ENCODE results near the gene MAGI3.
"Not testable (repeated sequence)": the region's sequence is repeated elsewhere in the genome, so short reads cannot be mapped to it uniquely, and the experiment has no call there.

The MAGI3 gene

DNA sequence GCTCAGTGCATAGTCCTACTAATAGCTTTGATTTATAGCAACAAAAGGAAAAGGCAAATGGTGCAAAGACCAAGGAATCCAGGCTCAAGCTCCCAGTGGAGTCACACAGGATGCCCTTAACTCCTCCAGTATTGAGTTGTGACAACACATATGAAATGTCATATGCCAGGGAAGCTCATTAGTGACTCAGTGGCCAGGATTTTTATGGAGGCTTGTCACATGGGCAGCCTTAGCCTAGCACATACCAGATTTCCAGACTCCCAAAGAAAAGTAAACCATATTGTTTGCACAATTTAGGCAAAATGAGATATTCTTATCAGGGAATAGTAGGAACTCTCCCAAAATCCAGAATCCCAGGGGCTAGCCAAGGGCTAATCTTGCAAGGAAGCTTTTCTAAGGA, 129.2 kb downstream of the MAGI3 start:
- no peak for DNase-seq

DNA sequence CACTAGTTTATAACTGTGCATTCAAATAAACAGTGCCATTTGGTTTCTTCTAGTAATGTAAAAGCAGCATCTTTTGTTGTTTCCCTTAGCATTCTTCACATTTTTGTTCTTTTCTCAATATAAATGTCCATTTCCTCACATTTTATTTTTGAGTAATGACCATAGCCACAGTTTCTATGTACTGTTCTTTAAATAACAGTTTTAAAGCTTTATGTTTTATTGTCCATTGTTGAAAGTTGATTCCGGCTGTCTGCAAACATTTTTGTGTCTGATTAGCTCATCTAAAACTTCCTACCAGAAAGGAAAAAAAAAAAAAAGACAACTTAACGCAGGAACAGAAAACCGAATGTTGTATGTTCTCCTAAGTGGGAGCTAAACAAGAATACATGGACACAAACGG, 139.7 kb downstream of the MAGI3 start:
- DNase-seq = no peak

DNA sequence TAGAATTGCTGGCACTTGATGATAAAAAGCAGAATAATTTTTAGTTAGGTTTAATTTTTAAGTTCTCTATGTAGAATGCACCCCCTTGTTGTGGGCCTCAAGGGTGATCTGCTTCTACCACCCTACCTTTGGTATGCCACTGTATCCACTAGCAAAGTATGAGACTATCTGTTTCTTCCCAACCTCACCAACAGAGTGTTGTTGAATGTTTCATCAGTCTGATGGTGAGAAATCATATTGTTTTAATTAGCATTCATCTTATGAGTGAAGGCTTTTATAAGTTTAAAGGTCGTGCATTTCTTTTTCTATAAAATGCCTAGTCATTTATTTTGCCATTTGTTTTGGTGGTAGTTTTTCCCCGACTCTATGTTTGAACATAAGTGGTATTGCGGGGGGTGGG, 141.0 kb downstream of the MAGI3 start:
- DNase-seq = no peak

DNA sequence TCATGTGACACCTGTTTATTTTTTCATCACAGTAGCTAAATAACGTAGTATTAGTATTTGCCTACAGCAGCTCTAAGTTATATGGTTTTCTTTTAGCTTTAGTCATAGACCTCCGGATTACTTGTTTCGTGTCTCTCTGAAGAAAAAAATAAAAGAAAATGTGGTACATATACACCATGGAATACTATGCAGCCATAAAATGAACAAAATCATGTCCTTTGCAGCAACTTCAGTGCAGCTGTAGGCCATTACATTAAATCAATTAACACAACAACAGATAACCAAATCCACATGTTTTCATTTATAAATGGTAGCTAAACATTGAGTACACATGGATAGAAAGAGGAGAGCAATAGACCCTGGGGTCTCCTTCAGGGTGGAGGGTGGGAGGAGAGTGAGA, 142.7 kb downstream of the MAGI3 start:
- DNase-seq = no peak

DNA sequence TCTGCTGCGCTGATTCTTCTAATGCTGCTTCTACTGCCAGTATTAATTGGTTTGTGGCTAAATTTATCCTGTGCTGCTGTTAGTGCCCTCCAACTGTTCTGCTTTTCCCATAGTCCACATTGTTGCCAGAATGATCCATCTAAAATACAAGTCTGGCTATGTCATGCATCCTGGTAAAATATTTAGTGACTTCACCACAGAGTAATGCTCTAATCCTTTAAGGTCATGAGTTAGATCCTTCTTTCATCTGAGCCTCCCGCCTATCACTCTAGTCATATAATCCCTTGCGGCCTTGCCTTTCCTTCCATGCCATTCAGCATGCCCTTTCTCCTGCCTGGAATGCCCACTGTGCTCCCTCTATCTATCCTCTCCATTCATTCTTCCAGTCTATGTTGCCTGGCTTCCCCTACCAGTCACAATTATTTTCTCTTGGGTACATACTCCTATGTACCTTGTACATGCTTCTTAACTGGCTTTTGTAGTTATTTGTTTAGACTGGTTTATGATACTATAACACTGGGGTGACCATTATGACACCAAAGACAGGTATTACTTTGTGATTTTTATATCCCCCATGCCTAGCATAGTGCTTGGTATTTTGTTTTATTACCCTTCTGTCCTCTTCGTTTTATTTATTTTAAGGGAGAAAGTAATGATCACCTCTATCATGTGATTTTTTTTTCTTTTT, 144.0 kb downstream of the MAGI3 start:
- DNase-seq = no peak

DNA sequence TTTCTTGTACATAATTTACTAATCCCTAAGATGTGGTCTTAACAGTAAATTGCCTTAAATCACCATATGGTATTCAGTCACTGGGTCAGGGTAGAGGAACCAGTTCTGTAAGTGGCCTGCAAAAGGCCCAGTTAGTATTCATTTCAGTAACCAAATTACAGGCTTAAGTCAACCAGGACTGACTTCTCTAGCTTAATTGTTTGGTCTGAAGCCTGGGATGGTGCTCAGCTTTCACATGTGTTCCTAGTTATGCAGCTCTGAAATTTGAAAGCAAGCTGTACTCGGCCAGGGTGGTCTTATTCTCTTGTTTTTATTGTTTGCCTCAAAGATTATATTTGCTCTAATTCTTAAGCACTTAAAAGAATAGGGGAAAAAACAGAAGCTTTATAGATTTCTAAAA, 144.6 kb downstream of the MAGI3 start:
- no peak for DNase-seq

DNA sequence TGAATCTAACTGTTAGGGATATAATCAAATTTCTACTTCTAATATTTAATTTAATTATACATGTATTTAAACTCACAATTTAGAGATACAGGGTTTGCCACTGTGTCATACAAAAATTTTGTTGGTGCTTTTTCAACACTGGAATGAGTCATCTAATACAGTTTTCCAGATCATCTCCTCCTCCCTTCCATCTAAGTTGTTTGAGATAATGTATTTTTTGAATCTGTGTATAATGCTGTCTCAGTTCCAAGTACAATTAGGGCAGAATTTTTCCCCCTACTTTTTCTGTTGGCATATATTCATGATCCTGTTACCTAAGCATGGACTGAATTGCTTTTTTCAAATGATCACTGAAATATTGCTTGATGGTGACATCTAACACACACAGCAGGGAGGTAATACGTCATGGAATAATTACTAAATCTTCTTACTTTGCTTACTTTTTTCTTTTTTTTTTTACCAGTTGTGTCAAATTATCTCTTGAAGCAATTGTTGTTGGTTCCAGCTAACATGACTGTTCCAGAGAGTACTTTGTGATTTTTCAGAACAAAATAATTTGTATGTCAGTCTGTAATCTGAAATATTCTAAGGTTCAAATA, 146.0 kb downstream of the MAGI3 start:
- DNase-seq = no peak

DNA sequence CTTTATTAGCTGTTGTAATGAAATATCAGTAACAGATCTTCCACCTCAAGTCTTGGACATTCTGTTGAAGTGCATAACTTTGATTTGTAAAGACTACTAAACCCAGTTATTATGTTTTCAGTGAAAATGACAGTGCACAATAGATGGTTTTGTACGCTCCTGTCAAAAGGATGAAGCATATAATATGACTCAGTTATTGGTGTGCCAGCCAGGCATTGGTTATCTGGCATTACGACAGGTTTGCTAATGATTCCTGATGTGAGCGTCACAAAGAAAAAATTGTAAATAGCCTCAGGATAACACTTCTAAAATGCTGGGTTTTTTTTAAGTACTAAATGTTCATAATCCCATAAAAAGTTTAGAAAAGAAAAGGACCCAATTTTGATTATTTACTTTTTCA, 147.9 kb downstream of the MAGI3 start:
- DNase-seq = no peak

DNA sequence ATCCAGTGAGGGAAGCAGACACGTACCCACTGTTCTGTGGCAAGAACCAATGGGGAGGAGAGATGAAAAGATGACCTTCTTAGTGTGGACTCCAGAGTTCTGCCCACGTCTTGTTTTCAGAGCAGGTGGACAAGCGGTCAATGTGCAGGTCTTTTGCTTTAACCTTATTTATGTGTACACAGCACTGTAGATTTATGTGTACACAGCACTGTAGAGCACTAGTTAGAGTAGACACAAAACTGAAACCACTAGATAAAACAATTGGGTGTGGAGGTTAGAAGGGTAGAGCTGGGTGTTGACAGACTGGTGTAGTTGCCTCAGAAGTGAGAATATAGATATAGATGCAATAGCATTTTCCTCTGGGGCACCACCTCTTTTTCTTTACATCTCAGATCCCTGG, 150.0 kb downstream of the MAGI3 start:
- no peak for DNase-seq

DNA sequence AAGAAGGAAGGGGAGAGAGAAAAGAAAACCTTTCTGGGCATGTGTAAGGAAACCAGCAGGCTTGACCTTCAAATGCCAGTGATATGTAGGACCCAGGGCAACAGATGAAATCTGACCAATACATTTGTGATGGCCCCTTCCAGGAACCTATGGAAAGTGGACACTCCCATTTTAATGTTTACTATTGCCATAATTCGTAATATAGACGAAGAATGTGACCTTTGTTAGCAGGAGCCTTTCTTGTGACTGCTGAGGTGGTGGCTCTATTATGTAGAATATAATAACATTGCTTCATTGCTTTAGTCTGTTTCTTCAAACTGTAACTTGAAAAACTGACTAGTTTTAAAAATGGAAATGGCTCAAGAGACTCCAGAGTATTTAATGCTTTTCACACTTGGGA, 150.8 kb downstream of the MAGI3 start:
- no peak for DNase-seq

DNA sequence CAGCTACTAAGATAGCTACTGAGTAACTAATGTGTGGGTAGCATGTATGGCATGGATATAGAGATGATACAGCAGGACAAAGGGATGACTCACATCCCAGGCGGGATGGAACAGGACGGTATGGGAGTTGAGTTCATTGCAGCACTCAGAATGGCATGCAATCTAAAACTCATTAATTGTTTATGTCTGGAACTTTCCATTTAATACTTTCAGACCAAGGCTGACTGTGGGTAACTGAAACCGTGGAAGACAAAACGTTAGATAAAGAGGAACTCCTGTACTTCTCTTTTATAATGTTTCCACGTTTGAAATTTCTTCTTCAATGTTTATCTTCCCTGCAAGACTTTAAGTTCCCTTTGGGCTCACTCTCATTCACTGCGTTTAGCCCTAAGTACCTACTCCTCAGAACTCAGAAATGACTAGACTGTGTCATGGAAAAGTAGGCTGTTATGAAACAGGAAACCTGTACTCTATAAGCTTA, 151.9 kb downstream of the MAGI3 start:
- no peak for DNase-seq

DNA sequence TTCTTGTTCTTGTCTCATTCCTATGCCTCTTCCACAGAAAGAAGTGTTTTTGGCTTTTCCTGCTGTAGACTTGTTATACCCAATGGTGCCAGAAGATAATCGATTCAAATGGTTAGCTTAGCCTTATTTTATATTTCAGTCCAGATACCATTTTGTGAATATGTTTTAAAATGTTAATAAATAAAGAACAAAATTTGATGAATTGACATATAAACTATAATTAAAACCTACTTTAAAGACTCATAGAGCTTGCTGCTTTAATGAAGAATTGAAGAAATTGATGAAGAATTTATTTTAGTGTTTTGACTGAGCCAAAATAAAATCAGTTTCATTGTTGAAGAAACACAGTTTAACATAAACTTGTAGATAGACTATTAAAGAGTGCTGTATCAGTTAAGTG, 152.8 kb downstream of the MAGI3 start:
- DNase-seq = no peak

DNA sequence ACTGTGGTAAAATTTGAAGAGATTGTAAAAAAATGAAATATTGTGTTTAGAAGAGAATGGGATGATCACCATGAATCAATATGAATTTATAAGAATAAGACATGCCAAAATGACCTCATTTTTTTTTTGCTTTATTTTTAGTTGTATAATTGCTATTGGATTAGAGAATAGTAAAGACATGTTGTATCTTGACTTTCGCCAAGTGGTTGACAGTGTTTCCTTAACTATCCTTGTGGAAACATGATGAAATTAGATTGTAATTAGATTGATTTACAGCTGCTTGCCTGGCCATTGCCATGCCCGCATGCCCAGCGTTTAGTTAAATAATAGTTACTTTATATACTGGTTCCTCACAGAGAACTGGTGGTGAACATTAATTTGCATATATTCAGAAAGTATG, 154.9 kb downstream of the MAGI3 start:
- DNase-seq = no peak

DNA sequence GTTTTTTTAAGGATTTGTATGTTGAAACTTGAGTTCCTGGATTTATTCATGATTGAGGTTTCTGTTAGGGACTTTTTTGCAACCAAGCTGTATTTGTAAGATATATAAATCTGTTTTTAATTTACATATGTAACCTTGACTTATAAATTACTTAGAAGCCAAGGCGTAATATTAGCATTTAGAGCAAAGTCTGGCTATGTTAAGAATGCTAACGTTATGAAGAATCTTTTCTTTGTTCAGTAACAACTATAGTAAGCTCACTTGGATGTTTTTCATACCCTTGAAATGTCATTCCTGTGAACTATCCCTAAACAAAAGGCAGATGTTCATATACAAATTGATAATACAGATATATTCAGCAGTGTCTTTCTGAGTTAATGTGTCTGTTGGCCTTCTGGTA, 155.3 kb downstream of the MAGI3 start:
- DNase-seq = no peak

DNA sequence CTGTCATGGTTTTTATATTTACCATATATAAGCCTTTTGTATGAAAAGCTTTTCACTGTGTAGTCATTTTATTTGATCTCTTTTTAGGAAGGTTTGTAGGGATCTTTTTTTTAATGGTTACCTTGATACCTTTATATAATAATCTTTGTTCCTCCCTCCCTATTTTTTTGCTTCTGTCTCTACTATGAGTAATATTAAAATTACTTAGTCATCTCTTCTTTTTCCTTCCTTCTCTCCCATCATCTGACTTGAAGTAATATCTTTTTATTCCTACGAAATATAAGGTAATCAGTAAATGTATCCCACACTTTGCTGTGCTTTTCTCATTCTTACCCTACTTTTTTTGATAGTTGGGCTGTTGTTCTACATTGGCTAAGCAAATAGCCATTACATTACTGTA, 161.4 kb downstream of the MAGI3 start:
- DNase-seq = no peak

DNA sequence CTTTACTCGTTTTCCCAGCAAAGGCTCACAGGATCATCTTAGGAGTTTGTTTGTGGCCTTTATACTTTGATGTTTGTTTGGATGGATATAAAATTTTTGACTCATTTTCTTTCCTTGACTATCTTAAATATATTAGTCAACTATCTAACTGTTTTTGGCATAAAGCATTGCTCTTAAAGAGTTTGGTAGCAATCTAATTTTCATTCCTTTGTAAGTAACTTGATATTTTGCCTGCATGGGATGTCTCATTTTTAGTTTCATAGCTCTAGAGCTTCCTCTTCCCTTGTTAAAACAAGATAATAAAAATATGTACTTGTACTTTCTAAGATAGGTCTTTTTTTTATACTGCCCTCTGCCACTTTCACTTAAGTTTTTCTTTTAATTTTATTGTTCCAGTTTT, 161.9 kb downstream of the MAGI3 start:
- DNase-seq = no peak

DNA sequence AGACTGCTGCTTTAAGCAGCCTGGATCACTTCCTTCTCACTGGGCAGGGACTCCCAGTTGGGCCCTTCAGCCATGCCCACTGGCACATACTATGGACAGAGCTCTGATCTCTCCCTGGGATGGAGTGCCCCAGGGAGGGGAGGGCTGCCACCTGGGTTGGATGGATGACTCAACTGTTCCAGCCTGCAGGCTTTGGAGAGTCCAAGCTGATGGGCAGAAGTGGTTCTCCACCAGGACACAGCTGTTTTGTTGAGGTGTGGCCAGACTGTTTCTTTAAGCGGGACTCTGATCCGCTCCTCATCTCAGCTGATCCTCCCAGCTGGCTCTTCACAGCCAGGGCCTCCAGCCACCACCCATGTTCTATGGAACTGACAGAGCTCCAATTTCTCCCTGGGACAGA, 166.9 kb downstream of the MAGI3 start:
- DNase-seq = no peak

DNA sequence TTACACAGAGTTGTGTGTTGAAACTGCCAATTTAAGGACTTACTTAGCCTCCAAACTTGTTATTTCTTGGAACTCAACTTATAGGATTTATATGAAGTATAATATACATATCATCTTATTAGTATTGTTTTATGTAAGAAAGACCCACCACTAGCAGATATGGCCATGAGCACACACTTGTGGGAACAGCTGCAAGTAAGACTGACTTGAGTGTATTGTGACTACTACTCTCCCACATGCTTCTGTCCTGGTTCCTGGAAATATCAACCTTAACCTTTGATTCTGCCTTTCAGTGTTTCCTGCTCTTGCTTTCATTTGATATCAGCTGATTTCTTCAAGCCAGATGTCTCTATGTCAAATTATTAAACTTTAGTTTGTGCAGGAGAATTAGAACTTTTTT, 175.3 kb downstream of the MAGI3 start:
- no peak for DNase-seq

DNA sequence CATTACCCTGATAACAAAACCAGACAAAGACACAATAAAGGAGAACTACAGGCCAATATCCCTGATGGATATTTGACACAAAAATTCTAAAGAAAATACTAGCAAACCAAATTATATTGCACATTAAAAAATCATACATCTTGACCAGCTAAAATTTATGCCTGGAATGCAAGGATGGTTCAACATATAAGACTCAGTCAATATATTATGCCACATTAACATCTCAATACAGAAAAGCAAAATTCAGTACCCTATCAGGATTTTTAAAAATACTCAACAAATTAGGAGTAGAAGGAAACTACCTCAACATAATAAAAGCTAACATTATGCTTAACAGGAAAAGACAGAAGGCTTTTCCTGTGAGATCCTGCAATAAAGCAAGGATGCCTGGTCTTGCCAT, 177.1 kb downstream of the MAGI3 start:
- DNase-seq = no peak

DNA sequence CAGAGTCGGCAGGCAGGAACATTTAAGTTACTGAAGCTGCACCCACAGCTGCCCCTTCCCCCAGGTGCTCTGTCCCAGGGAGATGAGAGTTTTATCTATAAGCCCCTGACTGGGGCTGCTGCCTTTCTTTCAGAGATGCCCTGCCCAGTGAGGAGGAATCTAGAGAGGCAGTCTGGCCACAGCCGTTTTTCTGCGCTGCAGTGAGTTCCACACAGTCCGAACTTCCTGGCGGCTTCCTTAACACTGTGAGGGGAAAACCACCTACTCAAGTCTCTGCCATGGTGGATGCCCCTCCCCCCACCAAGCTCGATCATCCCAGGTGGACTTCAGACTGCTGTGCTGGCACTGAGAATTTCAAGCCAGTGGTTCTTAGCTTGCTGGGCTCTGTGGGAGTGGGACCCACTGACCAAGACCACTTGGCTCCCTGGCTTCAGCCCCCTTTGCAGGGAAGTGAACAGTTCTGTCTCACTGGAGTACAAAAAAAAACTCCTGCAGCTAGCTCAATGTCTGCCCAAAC, 185.5 kb downstream of the MAGI3 start:
- not testable (repeated sequence) for DNase-seq

DNA sequence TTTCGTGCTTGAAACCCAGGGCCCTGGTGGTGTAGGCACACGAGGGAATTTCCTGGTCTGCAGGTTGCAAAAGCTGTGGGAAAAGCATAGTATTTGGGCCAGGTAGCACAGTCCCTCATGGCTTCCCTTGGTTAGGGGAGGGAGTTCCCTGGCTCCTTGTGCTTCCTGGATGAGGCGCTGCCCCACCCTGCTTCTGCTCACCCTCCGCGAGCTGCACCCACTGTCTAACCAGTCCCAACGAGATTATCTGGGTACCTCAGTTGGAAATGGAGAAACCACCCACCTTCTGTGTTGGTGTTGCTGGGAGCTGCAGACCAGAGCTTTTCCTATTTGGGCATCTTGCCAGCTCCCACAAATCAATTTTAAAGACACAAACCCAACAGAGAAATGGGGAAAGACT, 186.0 kb downstream of the MAGI3 start:
- DNase-seq = no peak

DNA sequence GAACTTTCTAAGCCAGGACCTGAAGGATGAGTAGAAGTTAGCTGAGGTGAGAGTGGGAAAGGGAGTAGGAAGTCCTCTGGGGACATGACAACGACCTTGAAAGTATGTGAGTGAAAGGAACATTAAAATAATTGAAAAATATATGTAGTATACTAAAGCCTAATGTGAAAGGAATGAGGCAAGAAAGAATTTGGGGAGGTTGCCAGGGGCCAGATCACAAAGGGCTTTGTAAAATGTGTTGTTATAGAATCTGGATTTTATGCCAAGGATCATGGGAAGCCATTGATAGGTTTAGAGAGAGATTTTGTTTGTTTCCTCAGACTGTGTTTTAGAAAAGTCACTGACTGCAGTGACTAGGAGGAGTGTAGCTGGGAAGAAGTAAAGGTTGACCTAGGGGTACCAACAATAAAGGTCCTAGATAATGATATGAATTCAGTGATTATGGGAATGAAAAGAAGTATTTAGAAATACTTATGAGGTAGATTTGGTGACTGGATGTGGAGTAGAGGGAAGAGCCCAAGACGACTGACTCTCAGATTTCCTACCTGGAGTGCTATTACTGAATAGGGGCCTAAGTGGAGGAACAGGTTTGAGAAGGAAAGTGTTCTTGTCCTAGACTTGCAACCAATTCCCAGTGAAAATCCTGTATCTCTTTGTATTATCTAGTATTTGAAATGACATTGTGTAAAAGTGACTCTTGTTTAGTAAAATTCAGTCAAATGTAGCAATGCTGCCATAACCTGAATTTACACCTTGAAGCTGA, 189.1 kb downstream of the MAGI3 start:
- no peak for DNase-seq

DNA sequence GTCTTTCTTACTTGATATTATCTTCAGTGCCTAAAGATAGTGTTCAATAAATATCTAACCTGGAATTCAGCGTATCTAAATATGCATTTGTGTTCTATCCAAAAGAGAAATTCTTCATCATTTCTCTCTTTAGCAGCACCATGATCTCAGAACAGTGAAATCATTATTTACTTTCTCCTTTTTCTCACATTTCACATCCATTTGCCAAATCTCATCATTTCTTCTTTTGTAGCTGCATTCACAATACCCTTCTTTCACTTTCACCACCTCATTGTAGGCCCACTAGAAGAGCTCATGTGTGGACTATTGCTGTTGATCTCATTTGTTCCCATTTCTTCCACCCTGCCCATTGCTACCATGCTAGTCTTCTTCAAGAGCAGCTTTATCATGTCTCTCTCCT, 191.0 kb downstream of the MAGI3 start:
- no peak for DNase-seq

DNA sequence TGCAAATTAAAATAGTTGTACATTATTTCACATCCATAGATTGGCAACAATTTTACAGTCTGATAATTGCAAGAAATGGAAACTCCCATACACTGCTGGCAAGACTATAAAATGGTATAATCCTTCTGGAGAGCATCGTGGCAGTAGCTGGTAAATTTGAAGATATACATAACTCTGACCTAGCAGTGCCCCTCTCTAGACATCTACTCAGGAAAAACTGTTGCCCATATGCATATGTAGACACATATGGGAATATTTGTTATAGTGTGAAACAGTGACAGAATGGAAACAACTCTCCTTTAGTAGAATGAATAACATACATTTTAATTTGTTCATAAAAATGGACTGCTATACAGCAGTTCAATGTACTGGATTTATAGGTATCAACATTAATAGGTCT, 191.8 kb downstream of the MAGI3 start:
- DNase-seq = no peak

Data from NCI-H524 treated with DMSO at 0.1 percent for 48 hours (cell line).